ENCODE measurements around the gene PDCD10. TPM values are rescaled to one million over a fixed set of nuclear protein-coding genes. Genes with fewer than 3 reads are reported as not detected.
A peak's percentile ranks its signal among the peaks of the same experiment; 100 is the strongest.

Gene PDCD10
- polyA plus RNA-seq, 1 donor from 2014 or later = 79.1 TPM

- Histone ChIP-seq H3K79me2 (replicated peaks; ENCODE audit: insufficient read depth, low read length) (peaks cover 75% of the 10 kb centered on the region), H3K4me2 (ENCODE audit: low read length) (peak overlapping the region; percentile 72), H3K9ac (ENCODE audit: low read length) (no peak overlapping the region), H3K9me2 (ENCODE audit: insufficient read depth, low read length) (no peaks in the 10 kb centered on the region), H3K4me3 (ENCODE audit: low read length) (peak overlapping the region; percentile 76), H3K27ac (ENCODE audit: low read length) (no peak overlapping the region), H3K36me3 (ENCODE audit: insufficient read depth, low read length) (no peaks in the 10 kb centered on the region), H3K9me3 (ENCODE audit: low read length) (no peaks in the 10 kb centered on the region), H3F3A (ENCODE audit: insufficient read depth, low read length, poor library complexity, severe bottlenecking) (no peaks in the 10 kb centered on the region), H4K20me1 (ENCODE audit: insufficient read depth) (no peaks in the 10 kb centered on the region), H3K27me3 (ENCODE audit: insufficient read depth, low read depth, low read length) (peaks cover 9% of the 10 kb centered on the region), H2AFZ (ENCODE audit: low read depth, low read length) (no peak overlapping the region)
- TF ChIP-seq RAD21 (conservative IDR thresholded peaks at IDR 0.05) (no peak), CTCF (IDR thresholded peaks at IDR 0.05; ENCODE audit: poor library complexity, severe bottlenecking) (no peak)
Measured at GRCh38 chr3:167732313-167733065, 2.2 kb downstream of the PDCD10 start.

- H4K20me1 ChIP-seq (ENCODE audit: insufficient read depth) = no peaks in the 10 kb centered on the region
- peaks cover 79% of the 10 kb centered on the region for H3K79me2 ChIP-seq (replicated peaks; ENCODE audit: insufficient read depth, low read length)
- no peak overlapping the region for H3K4me2 ChIP-seq (ENCODE audit: low read length)
- no peak overlapping the region for H2AFZ ChIP-seq (ENCODE audit: low read depth, low read length)
- no peaks in the 10 kb centered on the region for H3K9me2 ChIP-seq (ENCODE audit: insufficient read depth, low read length)
- no peak overlapping the region for H3K27ac ChIP-seq (ENCODE audit: low read length)
- H3F3A ChIP-seq (ENCODE audit: insufficient read depth, low read length, poor library complexity, severe bottlenecking) = no peaks in the 10 kb centered on the region
- no peaks in the 10 kb centered on the region for H3K36me3 ChIP-seq (ENCODE audit: insufficient read depth, low read length)
- no peaks in the 10 kb centered on the region for H3K9me3 ChIP-seq (ENCODE audit: low read length)
- TF ChIP-seq RAD21 (conservative IDR thresholded peaks at IDR 0.05) = no peak
- no peak for TF ChIP-seq EZH2 (IDR thresholded peaks at IDR 0.05; ENCODE audit: borderline replicate concordance, insufficient read depth, low read length, poor library complexity, severe bottlenecking)
- TF ChIP-seq SMC3 (conservative IDR thresholded peaks at IDR 0.05; ENCODE audit: poor library complexity) = no peak
- TF ChIP-seq TAF1 (IDR thresholded peaks at IDR 0.05; ENCODE audit: low read depth) = no peak
- TF ChIP-seq POLR2AphosphoS5 (IDR thresholded peaks at IDR 0.05) = no peak
- no peak for TF ChIP-seq REST (IDR thresholded peaks at IDR 0.05; ENCODE audit: borderline replicate concordance)
- TF ChIP-seq MXI1 (conservative IDR thresholded peaks at IDR 0.05; ENCODE audit: poor library complexity, severe bottlenecking) = no peak
- no peaks in the 10 kb centered on the region for H3K27me3 ChIP-seq (ENCODE audit: insufficient read depth, low read depth, low read length)
- H3K4me3 ChIP-seq (ENCODE audit: low read length) = peak overlapping the region; percentile 76
- H3K9ac ChIP-seq (ENCODE audit: low read length) = no peak overlapping the region
Measured at GRCh38 chr3:167731393-167731792, 3.3 kb downstream of the PDCD10 start.

- H3K79me2 ChIP-seq (replicated peaks; ENCODE audit: insufficient read depth, low read length) = peaks cover 90% of the 10 kb centered on the region
- no peak overlapping the region for H3K4me3 ChIP-seq (ENCODE audit: low read length)
- H4K20me1 ChIP-seq (ENCODE audit: insufficient read depth) = no peaks in the 10 kb centered on the region
- no peaks in the 10 kb centered on the region for H3K9me3 ChIP-seq (ENCODE audit: low read length)
- H2AFZ ChIP-seq (ENCODE audit: low read depth, low read length) = no peak overlapping the region
- H3K9me2 ChIP-seq (ENCODE audit: insufficient read depth, low read length) = no peaks in the 10 kb centered on the region
- no peak overlapping the region for H3K4me2 ChIP-seq (ENCODE audit: low read length)
- no peaks in the 10 kb centered on the region for H3K36me3 ChIP-seq (ENCODE audit: insufficient read depth, low read length)
- H3K9ac ChIP-seq (ENCODE audit: low read length) = no peak overlapping the region
- H3K27me3 ChIP-seq (ENCODE audit: insufficient read depth, low read depth, low read length) = no peaks in the 10 kb centered on the region
- no peaks in the 10 kb centered on the region for H3F3A ChIP-seq (ENCODE audit: insufficient read depth, low read length, poor library complexity, severe bottlenecking)
- H3K27ac ChIP-seq (ENCODE audit: low read length) = no peak overlapping the region
- TF ChIP-seq MXI1 (conservative IDR thresholded peaks at IDR 0.05; ENCODE audit: poor library complexity, severe bottlenecking) (no peak), EZH2 (IDR thresholded peaks at IDR 0.05; ENCODE audit: borderline replicate concordance, insufficient read depth, low read length, poor library complexity, severe bottlenecking) (no peak), RAD21 (conservative IDR thresholded peaks at IDR 0.05) (no peak), SMC3 (conservative IDR thresholded peaks at IDR 0.05; ENCODE audit: poor library complexity) (no peak), TAF1 (IDR thresholded peaks at IDR 0.05; ENCODE audit: low read depth) (no peak), EP300 (conservative IDR thresholded peaks at IDR 0.05; ENCODE audit: poor library complexity, severe bottlenecking) (no peak), CTCF (IDR thresholded peaks at IDR 0.05; ENCODE audit: poor library complexity, severe bottlenecking) (no peak), REST (IDR thresholded peaks at IDR 0.05; ENCODE audit: borderline replicate concordance) (no peak), POLR2AphosphoS5 (IDR thresholded peaks at IDR 0.05) (no peak)
Measured at GRCh38 chr3:167729591-167729990, 5.1 kb downstream of the PDCD10 start.

All from neural cell (in vitro differentiated cells).